Effector memory CD8-positive, alpha-beta T cell (primary cell): ENCODE results near the gene AGAP1.

Experiments
- ATAC-seq: fragments of 150-1000 bp; cut with Tn5 transposase; replicated peaks from 2 replicates; pipeline ENCODE4 v1.10.0; 2021; ENCODE audit warnings: mild to moderate bottlenecking, moderate library complexity
- DNase-seq, 3 experiments: peaks; one replicate each; pipeline ENCODE4 v3.0.0; 2021
- H3K27ac Mint-ChIP-seq, 2 donors: one replicate each; pipeline ENCODE4 v1.8.0; 2022; ENCODE audit warnings: mild to moderate bottlenecking in 2 of 2, mixed read lengths in 2 of 2, moderate library complexity in 2 of 2
- H3K27me3 Mint-ChIP-seq, 2 donors: one replicate each; pipeline ENCODE4 v1.8.0; 2022; ENCODE audit warnings: mixed read lengths in 2 of 2
- H3K36me3 Mint-ChIP-seq: one replicate; pipeline ENCODE4 v1.8.0; 2022; ENCODE audit warnings: mild to moderate bottlenecking, moderate library complexity, mixed read lengths; ENCODE audit not compliant: insufficient read depth
- H3K4me1 Mint-ChIP-seq, 2 donors: one replicate each; pipeline ENCODE4 v1.8.0; 2022; ENCODE audit warnings: low read depth in 2 of 2, mixed read lengths in 2 of 2
- H3K4me3 Mint-ChIP-seq, 2 donors: one replicate each; pipeline ENCODE4 v1.8.0; 2022; ENCODE audit warnings: mild to moderate bottlenecking in 2 of 2, mixed read lengths in 2 of 2, moderate library complexity in 2 of 2
- H3K9me3 Mint-ChIP-seq, 2 donors: one replicate each; pipeline ENCODE4 v1.8.0; 2022; ENCODE audit warnings: mixed read lengths in 2 of 2

AGAP1 gene

DNA sequence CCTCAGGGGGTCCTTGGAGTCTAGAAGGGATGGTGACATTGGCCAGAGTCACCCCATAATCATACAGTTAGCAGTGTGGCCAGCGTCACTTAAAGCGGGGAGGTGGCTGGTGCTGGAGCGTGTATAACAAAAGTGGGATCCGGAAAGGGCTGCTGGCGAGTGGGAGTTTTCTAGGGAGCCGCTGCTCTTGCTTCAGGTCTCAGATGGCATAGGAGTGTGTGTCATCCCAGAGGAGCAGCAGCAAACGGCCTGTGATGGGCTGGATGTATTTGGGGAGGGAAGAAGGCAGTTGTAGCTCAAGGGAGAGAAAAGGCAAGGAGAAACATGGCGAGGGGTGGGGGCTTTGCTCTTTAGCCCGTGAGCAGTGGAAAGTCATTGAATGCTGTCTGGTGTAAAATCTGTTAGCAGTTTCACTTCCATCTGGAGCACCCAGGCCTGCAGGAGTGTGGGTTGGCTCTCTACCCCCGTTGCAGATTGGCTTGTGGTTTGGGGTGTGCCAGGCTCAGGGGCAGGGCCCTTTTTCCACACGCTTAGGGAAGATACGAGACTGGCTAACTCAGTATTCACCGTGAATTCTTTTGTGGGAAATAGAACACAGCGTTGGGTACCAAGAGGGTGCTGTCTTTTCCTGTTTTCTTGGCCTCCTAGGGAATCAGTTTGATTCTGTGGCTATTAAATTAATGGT, 120.5 kb downstream of the AGAP1 start:
- Mint-ChIP-seq H3K27me3 (peaks cover 4 to 7% of the 10 kb centered on the region in 2 donors), H3K9me3 (peaks cover 0 to 1% of the 10 kb centered on the region in 2 donors), H3K27ac (peak overlapping the region in 1 of 2 donors; percentile 3), H3K4me1 (peaks cover 17 to 22% of the 10 kb centered on the region in 2 donors), H3K4me3 (no peak overlapping the region), H3K36me3 (no peaks in the 10 kb centered on the region)
- ATAC-seq (peak; percentile 41), DNase-seq (no peak)

DNA sequence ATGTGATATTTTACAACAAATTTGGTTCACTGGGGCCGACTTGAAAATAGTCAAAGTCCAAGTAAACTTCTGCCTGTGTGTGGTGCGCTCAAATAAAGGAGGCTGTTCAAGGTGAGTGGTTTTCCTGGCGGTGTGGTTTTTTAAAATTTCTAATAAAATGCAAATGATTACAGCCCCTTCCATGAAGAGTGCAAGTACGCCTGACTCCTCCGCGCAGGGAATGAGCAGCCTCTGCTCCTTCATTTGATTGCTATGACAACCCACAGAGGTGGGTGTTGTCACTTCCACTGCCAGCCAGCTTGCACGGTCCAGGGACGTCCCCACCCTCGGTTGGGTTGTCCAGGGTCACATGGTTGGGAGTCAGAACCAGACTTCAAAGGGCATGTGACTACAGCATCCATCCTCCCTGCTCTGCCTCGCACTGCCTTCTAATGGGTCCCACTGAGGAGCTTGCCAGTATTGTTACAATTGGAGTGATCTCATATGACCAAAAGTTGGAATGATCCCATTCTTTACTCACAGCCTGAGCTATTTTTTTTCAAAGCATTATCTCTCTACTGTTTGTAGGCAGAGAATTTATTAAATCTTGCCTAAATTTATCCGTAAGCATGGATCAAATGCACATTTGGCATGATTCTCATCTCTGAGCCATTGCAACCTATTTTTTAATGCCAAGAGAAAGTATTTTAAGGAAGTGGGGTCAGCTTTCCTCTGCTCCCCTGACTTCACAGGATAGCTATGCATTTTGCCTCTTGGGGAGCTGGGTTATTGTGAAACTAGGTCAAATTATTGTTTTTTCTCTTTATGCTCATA, 121.3 kb downstream of the AGAP1 start:
- no peak overlapping the region for H3K27ac Mint-ChIP-seq
- H3K36me3 Mint-ChIP-seq: no peaks in the 10 kb centered on the region
- no peak for DNase-seq
- no peak for ATAC-seq
- H3K4me3 Mint-ChIP-seq: no peak overlapping the region
- H3K9me3 Mint-ChIP-seq: peaks cover 0 to 1% of the 10 kb centered on the region in 2 donors
- peaks cover 0 to 7% of the 10 kb centered on the region in 2 donors for H3K27me3 Mint-ChIP-seq
- peaks cover 17 to 22% of the 10 kb centered on the region in 2 donors for H3K4me1 Mint-ChIP-seq

DNA sequence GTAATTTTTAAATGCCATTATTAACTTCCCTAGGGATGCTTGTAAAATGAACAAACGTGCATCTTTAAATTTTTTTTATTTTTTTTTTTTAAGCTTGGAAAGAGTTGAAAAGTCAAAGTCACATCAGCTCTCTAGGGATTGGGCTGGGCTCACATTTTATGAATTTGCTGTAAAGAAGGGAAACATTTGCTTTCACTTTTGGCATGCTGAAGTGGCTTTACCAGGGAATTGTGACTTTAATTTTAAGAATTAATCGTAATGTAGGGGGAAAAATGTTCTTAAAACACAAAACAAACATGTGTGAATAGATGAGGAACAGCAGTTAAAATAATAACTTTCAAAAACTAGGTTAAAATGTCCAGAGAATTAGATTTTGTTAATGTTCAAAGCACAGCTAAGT, 123.0 kb downstream of the AGAP1 start:
- H3K27me3 Mint-ChIP-seq: peaks cover 0 to 7% of the 10 kb centered on the region in 2 donors

DNA sequence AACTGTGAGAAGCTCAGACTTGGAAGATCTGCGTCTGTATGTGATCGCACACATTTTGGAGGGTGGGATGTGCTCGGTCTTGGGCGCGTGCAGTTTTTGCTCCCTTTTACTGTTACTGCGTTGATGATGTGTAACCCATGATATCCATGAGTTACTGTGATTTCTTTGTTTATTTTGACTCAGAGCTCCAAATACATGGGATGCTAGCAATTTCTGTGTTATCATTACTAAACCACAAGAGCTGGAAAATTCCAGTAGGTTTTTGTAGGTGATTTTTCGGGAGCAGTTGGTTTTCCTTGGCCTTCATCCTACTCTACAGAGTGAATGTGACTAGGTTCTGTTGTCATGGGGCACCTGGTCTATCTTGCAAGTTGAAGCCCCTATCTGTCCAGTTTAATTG, 124.2 kb downstream of the AGAP1 start:
- Mint-ChIP-seq H3K4me3 (no peak overlapping the region), H3K27me3 (peaks cover 0 to 7% of the 10 kb centered on the region in 2 donors), H3K36me3 (no peaks in the 10 kb centered on the region), H3K27ac (no peak overlapping the region), H3K4me1 (peaks cover 12 to 18% of the 10 kb centered on the region in 2 donors), H3K9me3 (no peaks in the 10 kb centered on the region)
- no peak for DNase-seq
- ATAC-seq: no peak

More for the DNA sequence above, 123.0 kb downstream of the AGAP1 start:
- H3K4me3 Mint-ChIP-seq: no peak overlapping the region
- DNase-seq: no peak
- H3K27ac Mint-ChIP-seq: no peak overlapping the region
- H3K4me1 Mint-ChIP-seq: peaks cover 12 to 17% of the 10 kb centered on the region in 2 donors
- no peaks in the 10 kb centered on the region for H3K9me3 Mint-ChIP-seq
- no peak for ATAC-seq
- H3K36me3 Mint-ChIP-seq: no peaks in the 10 kb centered on the region

DNA sequence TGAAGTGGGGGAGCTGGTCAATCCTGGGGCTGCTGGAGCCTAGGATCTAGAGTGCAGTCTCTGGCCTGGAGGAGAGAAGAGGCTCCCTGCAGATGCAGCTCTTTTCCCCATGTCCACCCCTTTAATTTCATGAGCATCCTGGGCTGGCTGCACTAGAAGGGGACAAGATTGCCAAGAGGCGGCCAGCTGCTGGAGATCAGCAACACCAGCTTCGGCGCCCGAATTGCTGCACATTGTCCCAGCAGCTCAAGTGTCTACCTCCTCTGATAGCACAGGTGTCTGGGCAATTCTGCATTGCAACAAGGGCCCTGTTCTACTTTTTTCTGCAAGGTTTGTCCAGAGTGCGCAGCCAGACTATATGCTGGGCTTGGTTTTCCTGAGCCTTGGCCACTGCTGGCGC, 125.7 kb downstream of the AGAP1 start:
- no peak for DNase-seq

DNA sequence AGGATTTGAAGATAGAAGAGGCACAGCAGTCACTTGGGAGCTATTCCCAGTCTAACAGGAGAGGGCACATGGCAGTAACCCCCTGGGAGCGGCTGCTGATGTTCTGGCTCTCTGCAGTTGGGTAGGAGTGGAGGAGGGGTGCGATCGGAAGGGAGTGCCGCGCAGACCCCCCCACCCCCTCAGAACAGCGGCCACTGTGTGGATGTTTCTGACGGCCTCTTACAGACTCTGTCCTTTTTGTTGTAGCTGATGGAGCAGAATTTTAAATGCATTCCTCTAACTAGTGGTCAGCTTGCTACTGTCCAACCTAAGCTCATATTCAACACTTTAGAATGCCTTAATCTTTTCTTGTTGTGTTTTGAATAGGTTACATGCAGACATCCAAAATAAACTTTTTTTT, 127.9 kb downstream of the AGAP1 start:
- peaks cover 0 to 8% of the 10 kb centered on the region in 2 donors for H3K27me3 Mint-ChIP-seq
- no peak overlapping the region for H3K4me3 Mint-ChIP-seq
- ATAC-seq: no peak
- no peaks in the 10 kb centered on the region for H3K36me3 Mint-ChIP-seq
- no peak overlapping the region for H3K27ac Mint-ChIP-seq
- H3K4me1 Mint-ChIP-seq: peaks cover 4 to 14% of the 10 kb centered on the region in 2 donors
- H3K9me3 Mint-ChIP-seq: no peaks in the 10 kb centered on the region
- DNase-seq: no peak

More for the DNA sequence above, 125.7 kb downstream of the AGAP1 start:
- ATAC-seq: no peak
- Mint-ChIP-seq H3K4me3 (no peak overlapping the region), H3K4me1 (peaks cover 10 to 13% of the 10 kb centered on the region in 2 donors), H3K36me3 (no peaks in the 10 kb centered on the region), H3K9me3 (no peaks in the 10 kb centered on the region), H3K27me3 (no peaks in the 10 kb centered on the region), H3K27ac (no peak overlapping the region)

DNA sequence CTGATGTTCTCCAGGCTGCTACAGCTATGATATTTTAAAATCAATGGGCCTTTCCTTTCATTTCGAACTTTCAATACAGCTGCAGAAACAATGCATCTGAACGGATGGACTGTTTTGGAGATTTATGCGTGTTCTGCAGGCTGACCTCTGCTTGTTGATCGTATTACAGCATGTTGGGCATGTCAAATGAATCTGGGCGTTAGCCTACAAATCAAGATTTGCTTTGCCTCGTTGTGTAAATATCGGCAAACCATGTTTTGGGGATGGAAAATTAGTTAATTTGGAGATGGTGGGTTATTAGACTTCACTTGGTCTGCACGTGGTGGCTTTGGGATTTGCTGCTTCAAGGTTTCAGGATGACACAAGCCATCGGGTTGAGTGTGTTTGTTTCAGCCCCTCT, 129.3 kb downstream of the AGAP1 start:
- Mint-ChIP-seq H3K9me3 (no peaks in the 10 kb centered on the region), H3K4me1 (peaks cover 4 to 12% of the 10 kb centered on the region in 2 donors), H3K27me3 (peaks cover 0 to 13% of the 10 kb centered on the region in 2 donors)

DNA sequence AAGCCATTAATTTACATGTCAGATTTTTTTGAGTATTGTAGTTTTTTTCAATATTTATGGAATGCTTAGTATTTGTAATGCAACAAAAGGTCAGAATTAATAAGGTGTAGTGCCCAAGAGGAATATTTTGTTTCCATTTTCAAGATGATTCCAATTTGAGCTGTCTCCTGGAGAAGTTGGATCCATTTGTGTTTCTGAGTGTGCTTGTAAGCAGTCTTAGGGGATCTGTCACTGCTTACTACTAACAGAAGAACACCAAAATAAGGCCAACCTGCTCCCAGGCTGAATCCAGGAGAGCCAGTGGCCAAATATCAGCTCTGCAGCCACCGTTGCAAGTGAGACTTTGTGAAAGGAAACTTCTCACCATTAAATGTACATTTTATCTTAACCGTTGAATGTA, 129.9 kb downstream of the AGAP1 start:
- H3K27ac Mint-ChIP-seq: no peak overlapping the region
- H3K27me3 Mint-ChIP-seq: peaks cover 0 to 17% of the 10 kb centered on the region in 2 donors
- no peak overlapping the region for H3K4me3 Mint-ChIP-seq
- no peaks in the 10 kb centered on the region for H3K36me3 Mint-ChIP-seq
- H3K9me3 Mint-ChIP-seq: no peaks in the 10 kb centered on the region
- DNase-seq (no peak), ATAC-seq (no peak)
- H3K4me1 Mint-ChIP-seq: peaks cover 4 to 14% of the 10 kb centered on the region in 2 donors

More for the DNA sequence above, 129.3 kb downstream of the AGAP1 start:
- no peak overlapping the region for H3K27ac Mint-ChIP-seq
- no peak for DNase-seq
- ATAC-seq: no peak
- H3K4me3 Mint-ChIP-seq: no peak overlapping the region
- H3K36me3 Mint-ChIP-seq: no peaks in the 10 kb centered on the region

DNA sequence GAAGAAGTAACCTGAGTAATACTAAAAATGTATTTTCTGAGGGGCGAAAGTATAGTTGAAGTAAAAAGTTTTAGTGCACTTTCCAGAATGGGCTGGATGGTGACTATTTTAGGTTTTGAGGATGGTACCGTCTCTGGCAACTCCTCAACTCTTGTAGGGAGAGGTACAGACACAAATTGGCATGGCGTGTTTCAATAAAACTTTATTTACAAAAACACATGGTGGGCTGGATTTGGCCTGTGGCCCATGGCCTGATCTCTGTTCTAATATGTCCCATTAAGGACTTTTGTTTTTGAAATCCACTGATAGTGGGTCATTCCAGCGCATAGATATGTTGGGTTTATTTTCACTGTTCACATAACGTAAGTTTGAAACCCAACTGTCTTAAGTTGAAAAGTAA, 132.8 kb downstream of the AGAP1 start:
- H3K27me3 Mint-ChIP-seq: peaks cover 0 to 17% of the 10 kb centered on the region in 2 donors
- H3K9me3 Mint-ChIP-seq: no peaks in the 10 kb centered on the region
- DNase-seq (no peak), ATAC-seq (no peak)
- H3K27ac Mint-ChIP-seq: no peak overlapping the region
- H3K36me3 Mint-ChIP-seq: no peaks in the 10 kb centered on the region
- H3K4me3 Mint-ChIP-seq: no peak overlapping the region
- H3K4me1 Mint-ChIP-seq: peaks cover 4 to 11% of the 10 kb centered on the region in 2 donors

DNA sequence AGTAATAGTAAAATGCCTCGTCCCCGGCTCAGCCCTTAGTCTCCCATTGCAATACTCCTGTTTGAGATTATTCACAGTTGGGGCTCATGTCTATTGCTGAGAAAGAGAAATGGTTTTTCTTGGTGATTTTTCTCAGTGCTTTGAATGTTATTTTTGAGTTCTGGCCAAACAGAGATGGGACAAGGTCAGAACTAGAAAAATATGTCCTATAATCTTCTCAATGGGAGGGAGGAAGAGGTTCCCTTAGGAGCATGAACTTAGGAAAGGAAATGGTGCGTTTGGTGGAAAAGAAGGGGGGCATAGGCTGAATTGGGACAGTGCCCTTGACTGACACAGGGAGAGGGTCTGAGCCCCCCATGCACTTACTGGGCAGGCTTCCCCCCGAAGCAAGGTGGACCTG, 133.8 kb downstream of the AGAP1 start:
- DNase-seq (no peak), ATAC-seq (no peak)
- Mint-ChIP-seq H3K36me3 (no peaks in the 10 kb centered on the region), H3K27ac (no peak overlapping the region), H3K9me3 (no peaks in the 10 kb centered on the region), H3K27me3 (peaks cover 0 to 17% of the 10 kb centered on the region in 2 donors), H3K4me3 (no peak overlapping the region), H3K4me1 (peaks cover 4 to 11% of the 10 kb centered on the region in 2 donors)

DNA sequence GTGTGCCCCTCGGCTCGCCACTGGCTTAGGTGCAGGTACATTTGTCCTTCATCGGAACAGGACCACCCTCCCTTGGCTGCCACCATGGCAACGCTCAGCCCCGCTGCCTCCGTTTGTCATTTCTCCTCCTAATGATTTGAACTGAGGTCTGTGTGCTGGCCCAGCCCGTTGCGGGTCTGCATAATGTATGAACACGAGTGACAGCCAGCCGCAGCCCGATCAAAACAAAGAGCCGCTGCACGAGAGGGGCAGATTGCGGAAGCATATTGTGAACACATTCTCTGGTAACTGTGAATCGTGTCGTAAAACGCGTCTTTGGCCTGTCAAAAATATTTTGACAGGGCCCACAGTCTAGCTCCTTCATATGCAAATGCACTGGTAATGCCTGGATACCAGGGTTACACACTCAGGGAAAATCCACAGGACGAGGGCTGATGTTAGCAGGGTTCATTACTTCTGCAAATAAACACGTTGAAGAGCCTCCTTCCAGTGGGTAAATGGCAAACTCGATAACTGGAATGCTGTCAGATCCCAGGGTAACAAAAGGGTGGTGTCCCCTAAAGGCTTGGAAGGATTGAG, 137.0 kb downstream of the AGAP1 start:
- no peak for DNase-seq
- H3K4me1 Mint-ChIP-seq: peaks cover 0 to 7% of the 10 kb centered on the region in 2 donors
- no peak for ATAC-seq
- no peaks in the 10 kb centered on the region for H3K9me3 Mint-ChIP-seq
- peaks cover 0 to 9% of the 10 kb centered on the region in 2 donors for H3K27me3 Mint-ChIP-seq
- H3K36me3 Mint-ChIP-seq: no peaks in the 10 kb centered on the region
- no peak overlapping the region for H3K27ac Mint-ChIP-seq
- H3K4me3 Mint-ChIP-seq: no peak overlapping the region

DNA sequence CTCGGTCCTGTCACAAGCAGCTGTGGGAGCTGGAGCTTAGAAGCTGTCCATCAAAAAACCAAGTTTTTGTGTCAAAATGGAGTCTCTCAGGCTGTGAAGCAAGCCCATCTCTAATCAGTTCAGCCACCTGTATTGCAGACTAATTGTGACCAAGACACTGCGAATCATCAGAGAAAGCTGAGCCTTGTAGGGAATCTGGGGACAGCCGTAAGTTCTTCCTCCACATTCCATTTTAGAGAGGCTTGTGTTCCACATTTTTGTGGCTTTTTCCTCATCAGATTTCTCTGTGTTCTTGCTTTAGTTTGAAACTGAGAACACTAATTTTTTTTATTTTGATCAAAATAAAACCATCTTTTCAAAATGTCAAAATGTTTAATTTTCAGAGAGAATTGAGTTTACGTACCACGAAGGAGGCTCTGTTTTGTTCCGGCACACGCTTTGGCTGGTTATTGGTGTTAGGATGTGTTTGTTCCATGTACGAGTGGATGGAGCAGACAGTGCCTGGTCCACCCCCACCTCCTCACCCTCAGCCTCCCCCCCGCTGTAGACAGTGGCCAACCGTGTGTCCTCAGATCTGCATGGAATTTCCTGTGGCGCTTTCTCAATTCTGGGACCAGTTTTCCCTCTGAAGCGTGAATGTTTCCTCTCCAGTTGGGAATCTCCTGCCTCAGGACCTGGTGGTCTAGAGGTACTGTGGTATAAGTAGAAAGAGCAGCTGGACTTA, 140.8 kb downstream of the AGAP1 start:
- H3K9me3 Mint-ChIP-seq: no peaks in the 10 kb centered on the region
- DNase-seq: no peak
- H3K4me3 Mint-ChIP-seq: no peak overlapping the region
- peaks cover 0 to 11% of the 10 kb centered on the region in 2 donors for H3K27me3 Mint-ChIP-seq
- peaks cover 0 to 15% of the 10 kb centered on the region in 2 donors for H3K4me1 Mint-ChIP-seq
- ATAC-seq: no peak
- H3K36me3 Mint-ChIP-seq: peaks cover 3% of the 10 kb centered on the region
- no peak overlapping the region for H3K27ac Mint-ChIP-seq

DNA sequence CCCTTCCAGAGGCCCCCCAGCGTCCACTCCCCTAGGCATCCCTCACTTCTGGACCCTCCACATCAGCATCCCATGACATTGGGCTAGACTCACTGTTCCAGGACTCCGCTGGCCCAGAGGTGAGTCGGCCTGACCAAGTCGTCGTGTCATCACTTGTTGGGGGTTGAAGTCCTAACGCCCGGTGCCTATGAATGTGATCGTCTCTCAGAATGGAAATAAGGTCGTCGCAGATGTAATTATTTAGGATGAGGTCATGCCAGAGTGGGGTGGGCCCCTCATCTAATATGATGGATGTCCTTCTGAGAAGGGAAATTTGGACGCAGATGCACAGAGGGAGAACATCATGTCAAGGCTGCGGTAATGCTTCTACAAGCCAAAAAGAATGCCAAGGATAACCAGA, 142.7 kb downstream of the AGAP1 start:
- H3K4me3 Mint-ChIP-seq: no peak overlapping the region
- H3K27ac Mint-ChIP-seq: no peak overlapping the region
- ATAC-seq: no peak
- H3K9me3 Mint-ChIP-seq: no peaks in the 10 kb centered on the region
- H3K4me1 Mint-ChIP-seq: peaks cover 0 to 29% of the 10 kb centered on the region in 2 donors
- H3K27me3 Mint-ChIP-seq: peaks cover 0 to 11% of the 10 kb centered on the region in 2 donors
- peaks cover 3% of the 10 kb centered on the region for H3K36me3 Mint-ChIP-seq
- DNase-seq: no peak
